BE2C (cell line): ENCODE data around the gene TMEM150C.

Source experiments
- DNase-seq: peaks from one replicate; pipeline ENCODE4 v3.0.0-alpha.2; 2020
- H3K27me3 ChIP-seq: fragments of 250-450 bp; sonication (Bioruptor Pico); 2 replicates; pipeline ENCODE4 v1.5.1; 2020; ENCODE audit warnings: mild to moderate bottlenecking
- H3K36me3 ChIP-seq: fragments of 250-450 bp; sonication (Bioruptor Pico); 2 replicates; pipeline ENCODE4 v1.5.1; 2020; ENCODE audit warnings: mild to moderate bottlenecking
- H3K4me1 ChIP-seq: fragments of 250-450 bp; sonication (Bioruptor Pico); 2 replicates; pipeline ENCODE4 v1.5.1; 2020
- H3K4me3 ChIP-seq: 2 replicates; pipeline ENCODE4 v1.5.1; 2011; ENCODE audit warnings: low read depth, low read length
- H3K9me3 ChIP-seq: fragments of 250-450 bp; sonication (Bioruptor Pico); 2 replicates; pipeline ENCODE4 v1.5.1; 2020
- TF ChIP-seq, protein P1 (sequence below): IDR thresholded peaks from 2 replicates; pipeline ENCODE4 v1.5.1; 2012; ENCODE audit warnings: mild to moderate bottlenecking, low read depth, low read length

Gene TMEM150C

DNA sequence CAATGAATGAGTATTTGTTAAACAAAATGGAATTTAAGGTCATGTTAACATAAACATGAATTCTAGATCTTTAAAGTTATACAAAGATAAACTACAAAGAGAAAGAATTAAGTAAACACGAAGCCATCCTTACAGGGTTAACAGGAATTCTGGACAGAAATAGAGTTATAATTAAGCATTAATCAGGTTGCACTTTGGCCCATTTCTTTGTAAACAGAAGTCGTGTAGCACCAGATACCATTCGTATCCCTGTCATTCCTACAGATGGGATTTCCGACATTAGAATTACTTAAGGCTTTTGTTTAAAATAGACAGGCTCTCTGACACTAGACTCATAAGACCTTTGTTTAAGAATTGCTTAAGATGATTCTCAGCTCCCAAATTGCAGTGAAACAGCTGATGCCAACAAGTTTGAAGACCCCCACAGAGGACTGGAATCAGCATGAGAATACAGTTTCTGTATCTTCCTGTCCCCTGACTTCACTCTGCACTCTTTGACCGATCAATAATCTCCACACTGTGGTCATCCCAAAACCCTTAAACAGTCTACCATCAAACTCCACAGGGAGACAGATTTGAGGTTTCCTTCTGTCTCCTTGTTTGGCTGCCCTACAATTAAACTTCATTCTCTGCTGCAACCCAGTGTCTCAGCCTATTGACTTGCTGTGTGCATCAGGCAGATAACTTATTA is 22.3 kb upstream of the TMEM150C start:
- Histone ChIP-seq H3K36me3 (no peaks in the 10 kb centered on the region), H3K4me1 (peaks cover 30% of the 10 kb centered on the region), H3K27me3 (no peaks in the 10 kb centered on the region), H3K4me3 (no peak overlapping the region), H3K9me3 (no peaks in the 10 kb centered on the region)
- no peak for DNase-seq
- TF ChIP-seq, protein P1, sequence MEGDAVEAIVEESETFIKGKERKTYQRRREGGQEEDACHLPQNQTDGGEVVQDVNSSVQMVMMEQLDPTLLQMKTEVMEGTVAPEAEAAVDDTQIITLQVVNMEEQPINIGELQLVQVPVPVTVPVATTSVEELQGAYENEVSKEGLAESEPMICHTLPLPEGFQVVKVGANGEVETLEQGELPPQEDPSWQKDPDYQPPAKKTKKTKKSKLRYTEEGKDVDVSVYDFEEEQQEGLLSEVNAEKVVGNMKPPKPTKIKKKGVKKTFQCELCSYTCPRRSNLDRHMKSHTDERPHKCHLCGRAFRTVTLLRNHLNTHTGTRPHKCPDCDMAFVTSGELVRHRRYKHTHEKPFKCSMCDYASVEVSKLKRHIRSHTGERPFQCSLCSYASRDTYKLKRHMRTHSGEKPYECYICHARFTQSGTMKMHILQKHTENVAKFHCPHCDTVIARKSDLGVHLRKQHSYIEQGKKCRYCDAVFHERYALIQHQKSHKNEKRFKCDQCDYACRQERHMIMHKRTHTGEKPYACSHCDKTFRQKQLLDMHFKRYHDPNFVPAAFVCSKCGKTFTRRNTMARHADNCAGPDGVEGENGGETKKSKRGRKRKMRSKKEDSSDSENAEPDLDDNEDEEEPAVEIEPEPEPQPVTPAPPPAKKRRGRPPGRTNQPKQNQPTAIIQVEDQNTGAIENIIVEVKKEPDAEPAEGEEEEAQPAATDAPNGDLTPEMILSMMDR: no peak

DNA sequence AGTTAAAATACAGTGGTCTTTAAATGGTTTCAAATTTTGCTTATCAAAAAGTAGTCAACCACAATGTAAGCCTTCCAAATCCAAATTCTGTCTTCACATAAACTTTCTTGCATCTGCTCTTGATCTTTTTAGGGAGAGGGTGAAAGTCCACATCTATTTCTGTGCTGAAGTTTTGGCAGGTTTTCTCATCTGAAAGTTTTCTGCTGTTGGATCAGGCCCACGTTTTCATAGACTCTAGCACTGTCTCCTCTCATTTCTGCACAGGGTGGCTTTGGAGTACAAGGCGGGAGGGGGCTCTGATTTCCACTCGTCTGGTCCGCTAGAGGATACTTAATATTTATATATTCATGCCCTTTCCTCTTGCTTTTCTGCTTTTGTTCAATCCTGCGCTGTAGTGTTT is 18.1 kb upstream of the TMEM150C start:
- TF ChIP-seq, protein P1: no peak

DNA sequence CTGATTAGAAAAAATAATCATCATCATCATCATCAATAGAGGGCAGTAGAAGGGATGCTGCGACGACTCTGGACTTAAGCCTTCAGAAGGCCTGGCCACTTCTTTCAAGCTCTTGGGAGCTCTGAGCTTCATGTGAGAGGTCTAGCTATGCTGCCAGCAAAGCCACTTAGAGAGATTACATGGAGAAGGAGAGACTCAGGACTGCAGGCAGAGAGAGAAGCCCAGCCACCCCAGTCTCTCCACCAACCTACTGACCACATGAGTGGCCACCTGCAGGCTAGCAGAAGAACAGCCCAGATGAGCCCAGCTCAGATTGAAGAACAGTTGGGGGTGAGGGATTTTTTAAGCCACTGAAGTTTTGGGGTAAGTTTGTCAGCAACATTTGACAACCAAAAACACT is 17.1 kb upstream of the TMEM150C start:
- no peaks in the 10 kb centered on the region for H3K27me3 ChIP-seq
- no peak for DNase-seq
- no peaks in the 10 kb centered on the region for H3K4me1 ChIP-seq
- H3K4me3 ChIP-seq: no peak overlapping the region
- TF ChIP-seq, protein P1: peak; percentile 37
- H3K9me3 ChIP-seq: no peaks in the 10 kb centered on the region
- no peaks in the 10 kb centered on the region for H3K36me3 ChIP-seq

More for the DNA sequence above, 18.1 kb upstream of the TMEM150C start:
- no peak for DNase-seq
- no peaks in the 10 kb centered on the region for H3K27me3 ChIP-seq
- no peak overlapping the region for H3K4me3 ChIP-seq
- H3K36me3 ChIP-seq: no peaks in the 10 kb centered on the region
- no peaks in the 10 kb centered on the region for H3K9me3 ChIP-seq
- H3K4me1 ChIP-seq: no peaks in the 10 kb centered on the region

DNA sequence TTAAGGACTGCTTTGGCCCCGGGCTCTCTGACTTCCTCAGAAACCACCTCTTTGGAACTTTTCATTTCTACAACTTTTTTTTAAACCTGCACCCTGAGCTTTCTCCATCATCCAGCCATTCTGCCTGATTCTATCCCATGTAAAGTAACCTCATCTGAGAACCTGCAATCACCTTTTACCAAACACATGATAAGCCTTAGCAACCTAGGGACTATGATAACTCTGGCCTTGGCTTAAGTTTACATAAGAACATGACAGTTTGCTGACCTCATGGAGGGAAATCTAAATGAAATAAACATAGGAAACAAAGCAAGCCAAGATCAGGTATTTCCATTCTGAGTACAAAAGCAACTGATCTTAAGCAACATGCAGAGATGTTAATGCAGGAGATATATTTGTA is 15.7 kb upstream of the TMEM150C start:
- DNase-seq: no peak

DNA sequence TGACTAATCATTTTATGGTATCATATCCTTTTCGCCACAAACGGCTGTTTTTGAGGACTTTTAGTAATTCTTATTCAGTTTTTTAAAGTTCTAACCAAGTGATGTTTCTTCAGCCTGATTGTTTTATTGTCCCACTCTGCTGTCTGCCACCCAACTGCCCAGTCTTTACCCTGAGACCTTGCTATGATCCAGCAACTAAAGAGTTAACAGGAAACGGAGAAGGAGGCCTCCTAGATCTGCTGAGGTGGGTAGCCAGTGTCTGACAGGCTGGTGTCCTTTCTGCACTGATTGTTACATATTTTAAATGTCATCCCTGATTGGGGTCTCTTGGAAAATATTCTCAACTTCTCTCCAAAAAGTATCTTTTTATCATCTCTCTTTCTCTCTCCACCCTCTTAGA is 7.9 kb upstream of the TMEM150C start:
- Histone ChIP-seq H3K4me3 (no peak overlapping the region), H3K9me3 (no peaks in the 10 kb centered on the region), H3K4me1 (no peaks in the 10 kb centered on the region; the same call in 1 of the 2 replicates), H3K36me3 (no peaks in the 10 kb centered on the region), H3K27me3 (no peaks in the 10 kb centered on the region)
- TF ChIP-seq, protein P1: no peak
- DNase-seq: no peak

More for the DNA sequence above, 15.7 kb upstream of the TMEM150C start:
- H3K27me3 ChIP-seq: no peaks in the 10 kb centered on the region
- no peaks in the 10 kb centered on the region for H3K36me3 ChIP-seq
- TF ChIP-seq, protein P1: no peak
- H3K4me1 ChIP-seq: no peaks in the 10 kb centered on the region
- no peak overlapping the region for H3K4me3 ChIP-seq
- no peaks in the 10 kb centered on the region for H3K9me3 ChIP-seq

DNA sequence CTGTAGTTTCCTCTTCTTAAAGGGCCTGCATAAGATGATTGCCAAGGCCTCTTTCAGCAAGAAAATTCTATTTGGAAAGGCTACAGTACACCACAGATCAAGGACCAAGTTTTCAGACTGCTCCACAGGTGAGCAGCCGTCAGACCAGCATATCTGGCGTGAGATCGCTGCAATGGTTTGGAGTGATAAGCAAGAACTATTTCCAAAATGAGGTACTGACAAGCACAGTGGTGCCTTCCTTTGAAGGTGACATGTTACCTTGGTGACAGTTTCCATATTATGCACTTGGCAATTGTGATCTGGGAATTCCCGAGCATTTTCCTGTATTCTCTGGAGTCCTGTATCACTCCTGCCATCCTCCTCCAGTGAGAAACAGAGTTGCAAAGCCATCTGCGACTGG is 7.3 kb upstream of the TMEM150C start:
- no peaks in the 10 kb centered on the region for H3K27me3 ChIP-seq
- H3K9me3 ChIP-seq: no peaks in the 10 kb centered on the region
- TF ChIP-seq, protein P1: no peak
- no peak for DNase-seq
- H3K4me1 ChIP-seq: no peaks in the 10 kb centered on the region; the same call in 1 of the 2 replicates
- no peaks in the 10 kb centered on the region for H3K36me3 ChIP-seq
- no peak overlapping the region for H3K4me3 ChIP-seq
